ENCODE measurements around the gene TMPRSS9. TPM values are rescaled to one million over a fixed set of nuclear protein-coding genes. Genes with fewer than 3 reads are reported as not detected.
"Not testable (repeated sequence)": the region's sequence is repeated elsewhere in the genome, so short reads cannot be mapped to it uniquely, and the experiment has no call there.

The TMPRSS9 gene
- total RNA-seq, 1 experiment from 2014 or later = 0.31 TPM

GRCh38 chr19:2392366-2392765, 32.3 kb downstream of the TMPRSS9 start:
- DNase-seq (ENCODE audit: low spot score) = no peak

GRCh38 chr19:2392899-2393298, 32.8 kb downstream of the TMPRSS9 start:
- DNase-seq (ENCODE audit: low spot score) = not testable (repeated sequence)

- DNase-seq (ENCODE audit: low spot score) = no peak
Measured at GRCh38 chr19:2394054-2394441, 34.0 kb downstream of the TMPRSS9 start.

GRCh38 chr19:2394442-2395292, 34.6 kb downstream of the TMPRSS9 start:
- DNase-seq (ENCODE audit: low spot score) = peak; percentile 4

- not testable (repeated sequence) for DNase-seq (ENCODE audit: low spot score)
Measured at GRCh38 chr19:2395293-2395829, 35.3 kb downstream of the TMPRSS9 start.

- not testable (repeated sequence) for DNase-seq (ENCODE audit: low spot score)
Measured at GRCh38 chr19:2397173-2397572, 37.1 kb downstream of the TMPRSS9 start.

GRCh38 chr19:2398735-2399305, 38.8 kb downstream of the TMPRSS9 start:
- no peak for DNase-seq (ENCODE audit: low spot score)

GRCh38 chr19:2399582-2399981, 39.5 kb downstream of the TMPRSS9 start:
- DNase-seq (ENCODE audit: low spot score) = no peak

- no peak for DNase-seq (ENCODE audit: low spot score)
Measured at GRCh38 chr19:2408247-2408646, 48.2 kb downstream of the TMPRSS9 start.

- DNase-seq (ENCODE audit: low spot score) = no peak
Measured at GRCh38 chr19:2409352-2409912, 49.4 kb downstream of the TMPRSS9 start.

- DNase-seq (ENCODE audit: low spot score) = no peak
Measured at GRCh38 chr19:2410023-2410422, 50.0 kb downstream of the TMPRSS9 start.

GRCh38 chr19:2411709-2412108, 51.6 kb downstream of the TMPRSS9 start:
- no peak for DNase-seq (ENCODE audit: low spot score)

GRCh38 chr19:2412449-2412848, 52.4 kb downstream of the TMPRSS9 start:
- DNase-seq (ENCODE audit: low spot score) = no peak

GRCh38 chr19:2413159-2413558, 53.1 kb downstream of the TMPRSS9 start:
- DNase-seq (ENCODE audit: low spot score) = no peak

GRCh38 chr19:2413629-2414028, 53.6 kb downstream of the TMPRSS9 start:
- no peak for DNase-seq (ENCODE audit: low spot score)

- no peak for DNase-seq (ENCODE audit: low spot score)
Measured at GRCh38 chr19:2415281-2415972, 55.4 kb downstream of the TMPRSS9 start.

- DNase-seq (ENCODE audit: low spot score) = no peak
Measured at GRCh38 chr19:2415973-2416319, 55.9 kb downstream of the TMPRSS9 start.

- no peak for DNase-seq (ENCODE audit: low spot score)
Measured at GRCh38 chr19:2416321-2417097, 56.4 kb downstream of the TMPRSS9 start.

- DNase-seq (ENCODE audit: low spot score) = not testable (repeated sequence)
Measured at GRCh38 chr19:2417436-2417835, 57.4 kb downstream of the TMPRSS9 start.

- DNase-seq (ENCODE audit: low spot score) = no peak
Measured at GRCh38 chr19:2417881-2418406, 57.9 kb downstream of the TMPRSS9 start.

GRCh38 chr19:2419754-2420153, 59.7 kb downstream of the TMPRSS9 start:
- DNase-seq (ENCODE audit: low spot score) = no peak
